ENCODE results near the gene FCN1.
"Not testable (repeated sequence)": the region's sequence is repeated elsewhere in the genome, so short reads cannot be mapped to it uniquely, and the experiment has no call there.

FCN1 gene
- 0 to 0.06 reads per million in 2 experiments for total RNA-seq

DNA sequence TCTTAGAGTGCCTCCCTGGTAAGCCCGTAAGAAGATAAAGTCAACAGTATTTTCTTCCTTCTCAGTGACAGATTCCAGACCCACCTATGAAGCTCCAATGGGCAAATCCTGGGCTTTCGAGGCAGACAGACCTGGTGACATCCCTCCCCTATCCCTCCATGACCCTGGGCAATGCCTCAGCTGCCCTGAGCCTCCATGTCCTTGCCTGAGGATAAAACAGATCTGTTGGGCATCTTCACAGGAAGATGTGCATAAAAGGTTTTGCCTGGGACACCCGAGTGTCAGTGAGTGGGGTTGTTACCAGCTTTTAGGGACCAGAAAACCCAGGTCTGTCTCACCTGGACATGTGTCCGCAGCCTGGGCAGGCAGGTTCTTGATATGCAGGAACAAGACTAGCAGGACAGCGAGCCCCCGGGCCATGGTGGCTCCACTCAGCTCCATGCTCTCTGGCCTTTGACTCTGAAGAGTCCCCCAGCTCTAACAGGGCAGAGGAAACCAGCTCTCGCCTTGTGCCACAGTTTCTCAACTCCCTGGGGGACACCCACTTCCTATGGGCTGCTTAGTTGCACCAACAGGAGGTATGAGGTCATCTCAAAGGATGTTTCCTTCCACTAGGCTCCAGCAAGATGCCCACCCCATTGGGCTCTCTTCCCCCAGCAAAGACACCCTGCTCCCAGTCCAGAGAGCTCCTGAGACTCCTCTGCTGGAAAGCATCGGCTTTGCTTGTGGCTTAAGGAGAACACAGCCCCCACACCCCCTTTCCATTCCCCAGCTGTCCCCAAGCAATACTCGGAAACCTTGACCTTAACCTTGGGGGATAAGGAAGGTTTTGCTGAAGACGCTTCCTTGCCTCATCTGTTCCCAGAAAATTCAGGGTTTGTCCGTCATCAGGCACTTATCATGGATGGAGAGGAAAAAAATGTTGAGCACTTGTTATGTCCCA is at the start of gene FCN1:
Gene FCN1 (minus strand): TSS at position 482 of the 943 bp plus-strand sequence. CDS start 41 bp downstream, at position 441.
- no peak for DNase-seq (ENCODE audit: low read depth)

- no peak for DNase-seq (ENCODE audit: low read depth)
Measured at GRCh38 chr9:134966697-134967546, 49.2 kb upstream of the FCN1 start.

- no peak for DNase-seq (ENCODE audit: low read depth)
Measured at GRCh38 chr9:134966270-134966669, 48.6 kb upstream of the FCN1 start.

DNA sequence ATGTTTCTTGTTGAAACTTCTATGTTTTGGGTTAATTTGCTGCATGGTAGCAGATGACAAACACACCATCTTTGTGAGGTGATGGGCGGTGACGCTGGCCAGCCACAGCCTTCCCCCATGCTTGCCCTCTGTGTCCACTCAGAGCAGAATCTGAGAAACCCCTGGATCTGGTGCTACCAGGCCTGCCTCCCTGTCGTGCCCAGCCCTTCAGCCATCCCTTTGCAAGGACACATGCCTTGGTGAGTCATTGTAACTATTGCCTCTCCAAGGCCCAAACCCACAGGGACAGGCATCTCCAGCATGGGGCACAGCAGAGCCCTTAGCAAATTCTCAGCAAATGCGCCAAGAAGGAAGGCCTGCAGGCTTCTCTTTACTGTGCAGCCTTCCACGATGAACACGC is 48.1 kb upstream of the FCN1 start:
- no peak for DNase-seq (ENCODE audit: low read depth)

- no peak for DNase-seq (ENCODE audit: low read depth)
Measured at GRCh38 chr9:134965411-134965810, 47.7 kb upstream of the FCN1 start.

- DNase-seq (ENCODE audit: low read depth), result no peak
Measured at GRCh38 chr9:134964271-134965055, 46.8 kb upstream of the FCN1 start.

GRCh38 chr9:134963546-134963945 is 45.8 kb upstream of the FCN1 start:
- no peak for DNase-seq (ENCODE audit: low read depth)

DNA sequence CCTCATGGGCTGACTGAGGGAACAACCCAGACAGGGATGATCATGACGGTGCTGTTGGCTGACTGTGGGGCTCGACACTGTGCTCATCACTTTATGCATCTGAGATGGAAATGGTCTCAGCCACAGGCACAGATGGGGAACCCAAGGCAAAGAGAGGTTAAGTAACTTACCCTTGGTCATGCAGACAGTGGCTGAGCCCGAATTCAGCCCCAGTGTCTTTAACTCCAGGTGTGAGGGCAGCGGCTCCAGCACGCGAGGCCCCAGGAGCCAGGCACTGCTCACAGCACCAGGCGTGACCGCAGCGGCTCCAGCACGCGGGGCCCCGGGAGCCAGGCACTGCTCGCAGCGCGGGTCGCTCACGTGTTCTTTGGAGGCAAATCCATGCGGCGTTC is 45.3 kb upstream of the FCN1 start:
- DNase-seq (ENCODE audit: low read depth), result no peak

GRCh38 chr9:134962065-134962972 is 44.6 kb upstream of the FCN1 start:
- DNase-seq (ENCODE audit: low read depth), result no peak

DNA sequence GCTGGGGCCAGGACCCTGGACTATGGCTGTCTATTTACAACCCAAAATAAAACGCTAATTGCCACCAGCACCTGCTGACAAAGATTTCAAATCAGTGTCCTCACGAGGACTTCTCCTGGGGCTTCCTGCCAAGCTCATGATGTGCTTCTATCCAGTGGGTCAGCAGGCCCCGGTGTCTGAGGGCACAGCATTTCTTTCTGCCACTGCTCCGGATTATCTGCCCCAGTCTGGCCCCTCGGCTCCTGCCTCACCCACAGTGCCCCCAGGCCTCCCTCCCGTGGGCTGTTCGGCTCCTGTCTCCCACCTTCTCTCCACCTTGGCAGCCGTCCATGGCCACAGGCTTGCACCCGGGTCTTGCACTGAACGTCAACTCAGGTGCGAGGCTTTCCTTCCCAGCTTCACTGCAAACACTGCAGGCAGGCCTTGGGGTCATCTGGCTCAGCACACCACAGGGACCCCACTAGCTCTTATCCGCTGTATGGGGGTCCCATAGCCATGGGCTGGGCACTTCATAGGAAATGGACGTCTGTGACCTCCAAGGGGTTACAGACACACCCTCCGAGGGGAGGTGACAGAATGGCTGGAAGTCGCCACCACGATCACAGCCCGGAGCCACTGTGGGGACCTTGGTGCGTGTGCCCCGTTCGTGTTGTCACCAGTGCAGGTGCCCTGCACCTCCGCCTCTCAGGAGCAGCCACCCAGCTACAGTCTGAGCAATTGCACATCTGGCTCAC is 43.8 kb upstream of the FCN1 start:
- DNase-seq (ENCODE audit: low read depth), result no peak

GRCh38 chr9:134960701-134961181 is 43.0 kb upstream of the FCN1 start:
- no peak for DNase-seq (ENCODE audit: low read depth)

GRCh38 chr9:134959971-134960310 is 42.2 kb upstream of the FCN1 start:
- DNase-seq (ENCODE audit: low read depth), result no peak

DNA sequence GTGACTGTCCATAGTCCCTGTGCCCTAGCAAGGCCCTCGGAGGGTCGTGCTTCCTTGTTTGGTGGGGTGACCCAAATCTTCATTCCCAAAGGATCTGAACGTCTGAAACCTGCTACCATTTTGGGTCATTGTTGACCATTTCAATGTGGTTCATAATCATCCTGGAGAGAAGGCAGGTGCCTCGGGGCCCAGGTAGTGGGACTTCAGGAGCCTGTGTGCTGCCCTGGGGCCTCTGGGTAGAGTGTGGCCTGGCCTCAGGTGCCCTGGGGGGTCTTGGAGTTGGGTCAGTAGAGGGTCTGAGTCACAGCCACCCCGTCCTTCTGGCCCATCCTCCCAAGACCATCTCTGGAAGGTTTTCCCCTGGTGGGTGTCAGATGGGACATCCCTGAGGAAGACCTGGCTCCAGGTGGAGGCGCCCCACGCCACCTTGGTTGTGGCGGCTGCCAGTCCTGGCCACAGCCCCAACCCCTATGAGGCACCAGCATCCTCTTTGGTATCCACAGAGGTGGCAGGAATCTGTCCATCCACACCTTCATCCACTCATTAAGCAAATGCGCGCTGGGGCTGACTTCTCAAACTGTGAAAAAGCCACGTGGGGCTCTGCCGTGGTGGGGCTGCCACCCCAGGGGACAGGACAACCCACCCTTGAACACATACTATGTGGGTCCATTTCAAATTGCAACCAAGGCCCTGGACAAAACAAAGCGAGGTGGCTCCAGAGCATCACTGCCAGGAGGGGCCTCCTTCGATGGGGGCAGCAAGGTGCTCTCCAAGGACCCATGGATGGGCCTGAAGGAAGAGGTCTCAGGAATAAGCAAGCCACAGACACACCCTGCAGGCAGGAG is 41.6 kb upstream of the FCN1 start:
- no peak for DNase-seq (ENCODE audit: low read depth)

- no peak for DNase-seq (ENCODE audit: low read depth)
Measured at GRCh38 chr9:134957945-134958227, 40.2 kb upstream of the FCN1 start.

GRCh38 chr9:134957165-134957944 is 39.6 kb upstream of the FCN1 start:
- DNase-seq (ENCODE audit: low read depth), result no peak

DNA sequence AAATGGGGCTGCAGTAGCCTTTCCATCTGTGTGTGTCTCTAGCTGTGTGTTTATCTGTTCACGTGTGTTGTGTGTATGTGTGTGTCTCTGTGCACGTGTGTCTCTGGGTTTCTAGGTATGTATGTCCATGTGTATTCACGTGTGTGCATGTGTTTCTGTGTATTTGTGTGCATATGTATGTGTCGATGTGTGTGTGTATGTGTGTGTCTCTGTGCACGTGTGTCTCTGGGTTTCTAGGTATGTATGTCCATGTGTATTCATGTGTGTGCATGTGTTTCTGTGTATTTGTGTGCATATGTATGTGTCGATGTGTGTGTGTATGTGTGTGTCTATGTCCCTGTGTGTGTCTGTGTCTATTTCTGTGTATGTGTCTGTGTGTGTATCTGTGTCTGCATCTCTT is 38.7 kb upstream of the FCN1 start:
- DNase-seq (ENCODE audit: low read depth), result not testable (repeated sequence)

- no peak for DNase-seq (ENCODE audit: low read depth)
Measured at GRCh38 chr9:134955801-134956200, 38.1 kb upstream of the FCN1 start.

- no peak for DNase-seq (ENCODE audit: low read depth)
Measured at GRCh38 chr9:134955156-134955555, 37.4 kb upstream of the FCN1 start.

GRCh38 chr9:134951994-134952393 is 34.3 kb upstream of the FCN1 start:
- DNase-seq (ENCODE audit: low read depth), result no peak
